ENCODE measurements around the gene RAB43. TPM values are rescaled to one million over a fixed set of nuclear protein-coding genes. Genes with fewer than 3 reads are reported as not detected.

The RAB43 gene
- total RNA-seq, 1 donor: 13.4 TPM

- Histone ChIP-seq H3K4me2 (ENCODE audit: insufficient read depth, low read length) (peak overlapping the region; percentile 100), H4K20me1 (ENCODE audit: insufficient read depth, low read length) (peaks cover 29% of the 10 kb centered on the region), H3K4me3 (ENCODE audit: insufficient read depth, low read length) (peak overlapping the region; percentile 93), H2AFZ (ENCODE audit: low read length) (peak overlapping the region; percentile 93), H3K27ac (ENCODE audit: low read depth, low read length) (peak overlapping the region; percentile 82), H3K4me1 (ENCODE audit: insufficient read depth, low read length) (peaks cover 21% of the 10 kb centered on the region), H3K36me3 (ENCODE audit: insufficient read depth, low read length) (peaks cover 9% of the 10 kb centered on the region), H3K27me3 (ENCODE audit: insufficient read depth, low read length) (no peaks in the 10 kb centered on the region), H3K9me3 (ENCODE audit: low read depth, low read length) (no peaks in the 10 kb centered on the region), H3K79me2 (ENCODE audit: insufficient read depth, low read length) (peaks cover 49% of the 10 kb centered on the region)
- peak; percentile 99 for DNase-seq (ENCODE audit: insufficient read length, low spot score, missing footprints)
- TF ChIP-seq, protein P1, sequence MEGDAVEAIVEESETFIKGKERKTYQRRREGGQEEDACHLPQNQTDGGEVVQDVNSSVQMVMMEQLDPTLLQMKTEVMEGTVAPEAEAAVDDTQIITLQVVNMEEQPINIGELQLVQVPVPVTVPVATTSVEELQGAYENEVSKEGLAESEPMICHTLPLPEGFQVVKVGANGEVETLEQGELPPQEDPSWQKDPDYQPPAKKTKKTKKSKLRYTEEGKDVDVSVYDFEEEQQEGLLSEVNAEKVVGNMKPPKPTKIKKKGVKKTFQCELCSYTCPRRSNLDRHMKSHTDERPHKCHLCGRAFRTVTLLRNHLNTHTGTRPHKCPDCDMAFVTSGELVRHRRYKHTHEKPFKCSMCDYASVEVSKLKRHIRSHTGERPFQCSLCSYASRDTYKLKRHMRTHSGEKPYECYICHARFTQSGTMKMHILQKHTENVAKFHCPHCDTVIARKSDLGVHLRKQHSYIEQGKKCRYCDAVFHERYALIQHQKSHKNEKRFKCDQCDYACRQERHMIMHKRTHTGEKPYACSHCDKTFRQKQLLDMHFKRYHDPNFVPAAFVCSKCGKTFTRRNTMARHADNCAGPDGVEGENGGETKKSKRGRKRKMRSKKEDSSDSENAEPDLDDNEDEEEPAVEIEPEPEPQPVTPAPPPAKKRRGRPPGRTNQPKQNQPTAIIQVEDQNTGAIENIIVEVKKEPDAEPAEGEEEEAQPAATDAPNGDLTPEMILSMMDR (IDR thresholded peaks at IDR 0.05; ENCODE audit: extremely low read depth, low read depth, low read length): peak; percentile 29
These were observed 1.2 kb downstream of the RAB43 start for GRCh38 chr3:129120254-129121004.

- Histone ChIP-seq H3K4me2 (ENCODE audit: insufficient read depth, low read length) (peak overlapping the region; percentile 100), H3K9me3 (ENCODE audit: low read depth, low read length) (no peaks in the 10 kb centered on the region), H3K27ac (ENCODE audit: low read depth, low read length) (peak overlapping the region; percentile 82), H3K4me1 (ENCODE audit: insufficient read depth, low read length) (peaks cover 21% of the 10 kb centered on the region), H4K20me1 (ENCODE audit: insufficient read depth, low read length) (peaks cover 32% of the 10 kb centered on the region), H3K79me2 (ENCODE audit: insufficient read depth, low read length) (peaks cover 53% of the 10 kb centered on the region), H3K4me3 (ENCODE audit: insufficient read depth, low read length) (peak overlapping the region; percentile 93), H2AFZ (ENCODE audit: low read length) (peak overlapping the region; percentile 31), H3K36me3 (ENCODE audit: insufficient read depth, low read length) (peaks cover 15% of the 10 kb centered on the region), H3K27me3 (ENCODE audit: insufficient read depth, low read length) (no peaks in the 10 kb centered on the region)
- TF ChIP-seq, protein P1 (IDR thresholded peaks at IDR 0.05; ENCODE audit: extremely low read depth, low read depth, low read length): no peak
- DNase-seq (ENCODE audit: insufficient read length, low spot score, missing footprints): peak; percentile 83
These were observed 2.1 kb downstream of the RAB43 start for GRCh38 chr3:129119365-129120100.

GRCh38 chr3:129118745-129119144 is 2.9 kb downstream of the RAB43 start:
- H3K36me3 ChIP-seq (ENCODE audit: insufficient read depth, low read length): peaks cover 19% of the 10 kb centered on the region
- TF ChIP-seq, protein P1 (IDR thresholded peaks at IDR 0.05; ENCODE audit: extremely low read depth, low read depth, low read length): no peak
- H3K4me2 ChIP-seq (ENCODE audit: insufficient read depth, low read length): no peak overlapping the region
- no peak overlapping the region for H3K4me3 ChIP-seq (ENCODE audit: insufficient read depth, low read length)
- H3K9me3 ChIP-seq (ENCODE audit: low read depth, low read length): no peaks in the 10 kb centered on the region
- peaks cover 21% of the 10 kb centered on the region for H3K4me1 ChIP-seq (ENCODE audit: insufficient read depth, low read length)
- H2AFZ ChIP-seq (ENCODE audit: low read length): no peak overlapping the region
- H3K27me3 ChIP-seq (ENCODE audit: insufficient read depth, low read length): no peaks in the 10 kb centered on the region
- H4K20me1 ChIP-seq (ENCODE audit: insufficient read depth, low read length): peaks cover 35% of the 10 kb centered on the region
- H3K27ac ChIP-seq (ENCODE audit: low read depth, low read length): no peak overlapping the region
- peaks cover 61% of the 10 kb centered on the region for H3K79me2 ChIP-seq (ENCODE audit: insufficient read depth, low read length)
- DNase-seq (ENCODE audit: insufficient read length, low spot score, missing footprints): no peak

- no peak overlapping the region for H3K27ac ChIP-seq (ENCODE audit: low read depth, low read length)
- H3K79me2 ChIP-seq (ENCODE audit: insufficient read depth, low read length): peaks cover 71% of the 10 kb centered on the region
These were observed 4.5 kb downstream of the RAB43 start for GRCh38 chr3:129117134-129117533.

More at GRCh38 chr3:129117134-129117533, 4.5 kb downstream of the RAB43 start:
- Histone ChIP-seq H3K4me3 (ENCODE audit: insufficient read depth, low read length) (no peak overlapping the region), H2AFZ (ENCODE audit: low read length) (no peak overlapping the region), H3K27me3 (ENCODE audit: insufficient read depth, low read length) (no peaks in the 10 kb centered on the region), H3K4me2 (ENCODE audit: insufficient read depth, low read length) (no peak overlapping the region), H3K36me3 (ENCODE audit: insufficient read depth, low read length) (peaks cover 19% of the 10 kb centered on the region), H3K4me1 (ENCODE audit: insufficient read depth, low read length) (peaks cover 21% of the 10 kb centered on the region), H3K9me3 (ENCODE audit: low read depth, low read length) (no peaks in the 10 kb centered on the region), H4K20me1 (ENCODE audit: insufficient read depth, low read length) (peaks cover 31% of the 10 kb centered on the region)
- no peak for DNase-seq (ENCODE audit: insufficient read length, low spot score, missing footprints)
- TF ChIP-seq, protein P1 (IDR thresholded peaks at IDR 0.05; ENCODE audit: extremely low read depth, low read depth, low read length): no peak
